Measurements from ENCODE around the gene SAMSN1. TPM values are rescaled to one million over a fixed set of nuclear protein-coding genes. Genes with fewer than 3 reads are reported as not detected.
A peak's percentile ranks its signal among the peaks of the same experiment; 100 is the strongest.

The SAMSN1 gene
- total and polyA plus RNA-seq, 9 of the 15 experiments (the other 6 are each of a cell fraction or from before 2014, with no cell fraction given) = 101 to 223 (median 159) TPM

GRCh38 chr21:14520535-14520934 lies 25.6 kb downstream of the SAMSN1 start:
- intact Hi-C loops (cut with micrococcal nuclease) = no loop called here
- Histone ChIP-seq H3K4me1 (replicated peaks in 1 of 2; ENCODE audit: control insufficient read depth in 2 of 2, insufficient read depth in 2 of 2, low read length in 2 of 2) (peaks cover 4 to 11% of the 10 kb centered on the region in 2 experiments; a peak in 3 of 5 replicates), H3K79me2 (ENCODE audit: control insufficient read depth, insufficient read depth, low read length) (peaks cover 97% of the 10 kb centered on the region), H3K27me3 (ENCODE audit: control insufficient read depth in 2 of 2, insufficient read depth in 2 of 2, low read length in 2 of 2) (no peaks in the 10 kb centered on the region), H3K9ac (ENCODE audit: insufficient read depth in 1 of 2, low read depth in 2 of 2, low read length in 2 of 2) (no peak overlapping the region; a peak in 1 of 4 replicates), H3K4me2 (ENCODE audit: insufficient read depth, low read length) (no peak overlapping the region), H3K36me3 (ENCODE audit: control insufficient read depth, insufficient read depth, low read length) (peaks cover 92% of the 10 kb centered on the region), H3K9me1 (ENCODE audit: control insufficient read depth, insufficient read depth, low read length) (no peaks in the 10 kb centered on the region), H3K9me3 (replicated peaks; ENCODE audit: control insufficient read depth, insufficient read depth, low read depth, low read length) (no peaks in the 10 kb centered on the region), H4K20me1 (replicated peaks; ENCODE audit: control insufficient read depth, insufficient read depth, low read length) (0 out of 2 replicates have a peak, but pooled peaks cover 3% of the 10 kb centered on the region), H2AFZ (ENCODE audit: low read depth, low read length) (no peak overlapping the region), H3K27ac (ENCODE audit: extremely low read depth, low read depth, low read length) (no peak overlapping the region), H3K4me3 (no peak overlapping the region)
- ChIA-PET CTCF (ENCODE audit: low intra/inter-chr PET ratio) (no interaction called here), POLR2A (interaction anchor here (0.7 kb wide), 1 partner anchor 9 kb away, joined by 5 read pairs; no protein-coding TSS in a partner anchor)
- TSS peak; percentile 5 for BruUV-seq (replicated peaks)
- in situ Hi-C loops (cut with MboI) = no loop called here
- DNase-seq (ENCODE audit: extremely low read depth in 1 of 4, low spot score in 3 of 4) (no peak), FAIRE-seq (no peak), ATAC-seq (0 out of 3 replicates have a peak, but pooled peaks have one; percentile 14)
- WGBS (ENCODE audit: insufficient coverage, low coverage, missing lambda C conversion rate) = 71% methylated on average over 7 of the region's 7 CpGs
- TF ChIP-seq CEBPB (tag; IDR thresholded peaks at IDR 0.05) (peak; percentile 67), POLR2G (IDR thresholded peaks at IDR 0.05; ENCODE audit: low read depth, low read length) (peak; percentile 33; the same call in 1 of the 2 replicates), SP2 (IDR thresholded peaks at IDR 0.05; ENCODE audit: extremely low read depth, low read depth, low read length, poor library complexity, severe bottlenecking) (no peak), DMBX1 (CRISPR knock-in tag; IDR thresholded peaks at IDR 0.05; ENCODE audit: borderline replicate concordance) (0 out of 2 replicates have a peak, but pooled peaks have one; percentile 19), BRD4 (IDR thresholded peaks at IDR 0.05) (0 out of 2 replicates have a peak, but pooled peaks have one; percentile 43)

- Histone ChIP-seq H3K27me3 (ENCODE audit: control insufficient read depth in 2 of 2, insufficient read depth in 2 of 2, low read length in 2 of 2) (no peaks in the 10 kb centered on the region; a peak in 1 of 5 replicates), H3K4me2 (ENCODE audit: insufficient read depth, low read length) (no peak overlapping the region), H3K79me2 (ENCODE audit: control insufficient read depth, insufficient read depth, low read length) (peaks cover 97% of the 10 kb centered on the region), H2AFZ (ENCODE audit: low read depth, low read length) (no peak overlapping the region), H3K27ac (ENCODE audit: extremely low read depth, low read depth, low read length) (no peak overlapping the region), H3K9ac (ENCODE audit: insufficient read depth in 1 of 2, low read depth in 2 of 2, low read length in 2 of 2) (no peak overlapping the region), H3K36me3 (ENCODE audit: control insufficient read depth, insufficient read depth, low read length) (peaks cover 96% of the 10 kb centered on the region), H4K20me1 (replicated peaks; ENCODE audit: control insufficient read depth, insufficient read depth, low read length) (0 out of 2 replicates have a peak, but pooled peaks cover 3% of the 10 kb centered on the region), H3K4me3 (no peak overlapping the region), H3K9me3 (replicated peaks; ENCODE audit: control insufficient read depth, insufficient read depth, low read depth, low read length) (no peaks in the 10 kb centered on the region), H3K9me1 (ENCODE audit: control insufficient read depth, insufficient read depth, low read length) (no peaks in the 10 kb centered on the region), H3K4me1 (replicated peaks in 1 of 2; ENCODE audit: control insufficient read depth in 2 of 2, insufficient read depth in 2 of 2, low read length in 2 of 2) (peaks cover 4 to 11% of the 10 kb centered on the region in 2 experiments; a peak in 3 of 5 replicates)
- ChIA-PET POLR2A (interaction anchor here (1.0 to 3.0 kb wide), 2 partner anchors 7 to 10 kb away, joined by 3 to 13 read pairs; no protein-coding TSS in a partner anchor), CTCF (ENCODE audit: low intra/inter-chr PET ratio) (no interaction called here)
- BruUV-seq (replicated peaks) = no TSS peak
- in situ Hi-C loops (cut with MboI) = no loop called here
- 92% methylated on average over 1 of the region's 1 CpG for WGBS (ENCODE audit: insufficient coverage, low coverage, missing lambda C conversion rate)
- FAIRE-seq (no peak), ATAC-seq (no peak), DNase-seq (ENCODE audit: extremely low read depth in 1 of 4, low spot score in 3 of 4) (no peak)
- intact Hi-C loops (cut with micrococcal nuclease) = no loop called here
- TF ChIP-seq TOE1 (IDR thresholded peaks at IDR 0.05; ENCODE audit: borderline replicate concordance) = no peak
- no peak for TF ChIP-seq TOE1 (CRISPR knock-in tag; IDR thresholded peaks at IDR 0.05; ENCODE audit: borderline replicate concordance, low read depth)
- no peak for TF ChIP-seq BACH1 (tag; IDR thresholded peaks at IDR 0.05)
- TF ChIP-seq ZNF512 (tag; IDR thresholded peaks at IDR 0.05) = no peak
- TF ChIP-seq RAD21 (CRISPR knock-in tag; conservative IDR thresholded peaks at IDR 0.05 in 1 of 2, IDR thresholded peaks at IDR 0.05 in 1 of 2) = no peak
- no peak for TF ChIP-seq HMGN3 (IDR thresholded peaks at IDR 0.05; ENCODE audit: borderline replicate concordance, extremely low read depth, insufficient read length, low read depth, low read length)
- no peak for TF ChIP-seq KDM1A (IDR thresholded peaks at IDR 0.05)
- no peak for TF ChIP-seq CEBPB (tag; IDR thresholded peaks at IDR 0.05)
- no peak for TF ChIP-seq CBFA2T3 (IDR thresholded peaks at IDR 0.05)
- TF ChIP-seq SAFB2 (IDR thresholded peaks at IDR 0.05; ENCODE audit: borderline replicate concordance, low read depth, low read length, severe bottlenecking) = no peak
Observed at GRCh38 chr21:14519000-14519399, 27.1 kb downstream of the SAMSN1 start.

All from K562 (cell line).